D721Med (cell line): ENCODE measurements around the gene CDK5RAP3.

Source experiments
- DNase-seq: peaks from one replicate; pipeline ENCODE4 v3.0.0; 2011; ENCODE audit warnings: low spot score; ENCODE audit not compliant: insufficient read length
- FAIRE-seq: peaks from 2 replicates; lab custom pipeline; 2011; peaks lifted over from hg19 to GRCh38; lab: Jason Lieb, UNC
- CTCF ChIP-seq: IDR thresholded peaks from 2 replicates; pipeline ENCODE4 v1.5.1; 2012; ENCODE audit warnings: mild to moderate bottlenecking, control low read depth; ENCODE audit not compliant: insufficient read depth; ENCODE audit errors: missing control alignments

CDK5RAP3 gene

GRCh38 chr17:47956791-47957590 is 13.9 kb upstream of the CDK5RAP3 start:
- DNase-seq (no peak), FAIRE-seq (no peak)
- no peak for TF ChIP-seq CTCF

- DNase-seq (no peak), FAIRE-seq (no peak)
- no peak for TF ChIP-seq CTCF
Measured at GRCh38 chr17:47957591-47958490, 13.1 kb upstream of the CDK5RAP3 start, which contains the start of gene PRR15L. Gene PRR15L, minus strand, starts transcription at chr17:47957883. Its CDS starts 4,649 bp downstream, at chr17:47953234.

- FAIRE-seq (no peak), DNase-seq (no peak)
- TF ChIP-seq CTCF: no peak
Measured at GRCh38 chr17:47959825-47960655, 10.9 kb upstream of the CDK5RAP3 start.

- no peak for DNase-seq
- TF ChIP-seq CTCF: no peak
- no peak for FAIRE-seq
Measured at GRCh38 chr17:47961406-47961805, 9.5 kb upstream of the CDK5RAP3 start.

- FAIRE-seq (no peak), DNase-seq (no peak)
- no peak for TF ChIP-seq CTCF
Measured at GRCh38 chr17:47962901-47963300, 8.0 kb upstream of the CDK5RAP3 start.

GRCh38 chr17:47964856-47965255 is 6.1 kb upstream of the CDK5RAP3 start:
- DNase-seq (no peak), FAIRE-seq (no peak)
- no peak for TF ChIP-seq CTCF
